Neural progenitor cell (in vitro differentiated cells): ENCODE measurements around the gene TMEM63C. TPM values are rescaled to one million over a fixed set of nuclear protein-coding genes. Genes with fewer than 3 reads are reported as not detected.

Experiments used
- DNase-seq: peaks from one replicate; pipeline ENCODE4 v3.0.0-alpha.2; 2016; ENCODE audit warnings: low spot score
- H2AFZ ChIP-seq: fragments of 200-600 bp; sonication (generic); replicated peaks from 2 replicates; pipeline ENCODE4 v1.6.1; 2016; ENCODE audit warnings: antibody characterized with exemption
- H3F3A ChIP-seq: fragments of 200-600 bp; sonication (generic); 2 replicates; pipeline ENCODE4 v1.6.1; 2016; ENCODE audit warnings: antibody characterized with exemption, low read depth
- H3K27ac ChIP-seq: fragments of 200-600 bp; sonication (generic); 2 replicates; pipeline ENCODE4 v1.5.1; 2016; ENCODE audit warnings: mild to moderate bottlenecking
- H3K27me3 ChIP-seq: fragments of 200-600 bp; sonication (generic); 2 replicates; pipeline ENCODE4 v1.6.1; 2016; ENCODE audit warnings: mild to moderate bottlenecking, moderate library complexity
- H3K36me3 ChIP-seq: fragments of 200-600 bp; sonication (generic); 2 replicates; pipeline ENCODE4 v1.5.1; 2016
- H3K4me1 ChIP-seq: fragments of 200-600 bp; sonication (generic); 2 replicates; pipeline ENCODE4 v1.6.1; 2016; ENCODE audit warnings: mixed run types
- H3K4me2 ChIP-seq: fragments of 200-600 bp; sonication (generic); 2 replicates; pipeline ENCODE4 v1.6.1; 2016
- H3K4me3 ChIP-seq: fragments of 200-600 bp; sonication (generic); 2 replicates; pipeline ENCODE4 v1.5.1; 2016
- H3K79me2 ChIP-seq: fragments of 200-600 bp; sonication (generic); 2 replicates; pipeline ENCODE4 v1.6.1; 2016; ENCODE audit warnings: low read depth
- H3K9ac ChIP-seq: fragments of 200-600 bp; sonication (generic); 2 replicates; pipeline ENCODE4 v1.6.1; 2016
- H3K9me3 ChIP-seq: fragments of 200-600 bp; sonication (generic); 2 replicates; pipeline ENCODE4 v1.5.1; 2016; ENCODE audit warnings: low read depth
- H4K20me1 ChIP-seq: fragments of 200-600 bp; sonication (generic); 2 replicates; pipeline ENCODE4 v1.6.1; 2016; ENCODE audit warnings: low read depth
- H3K27ac Mint-ChIP-seq: 3 replicates; pipeline ENCODE4 v1.8.0; 2021; ENCODE audit warnings: mixed read lengths
- H3K27me3 Mint-ChIP-seq: 2 replicates; pipeline ENCODE4 v1.8.0; 2022; ENCODE audit warnings: low read depth, mild to moderate bottlenecking, inconsistent platforms, moderate library complexity, mixed read lengths; ENCODE audit not compliant: insufficient read depth
- H3K36me3 Mint-ChIP-seq: 3 replicates; pipeline ENCODE4 v1.8.0; 2021; ENCODE audit warnings: mixed read lengths
- H3K4me1 Mint-ChIP-seq: 3 replicates; pipeline ENCODE4 v1.8.0; 2021; ENCODE audit warnings: mixed read lengths
- H3K4me3 Mint-ChIP-seq: 3 replicates; pipeline ENCODE4 v1.8.0; 2021; ENCODE audit warnings: mild to moderate bottlenecking, moderate library complexity, mixed read lengths
- H3K9me3 Mint-ChIP-seq: 3 replicates; pipeline ENCODE4 v1.8.0; 2020; ENCODE audit warnings: mixed read lengths
- EZH2 ChIP-seq: fragments of 200-600 bp; sonication (generic); IDR thresholded peaks from 2 replicates; pipeline ENCODE4 v1.6.1; 2017; ENCODE audit warnings: antibody characterized with exemption, mild to moderate bottlenecking, moderate library complexity
- EZH2phosphoT487 ChIP-seq: fragments of 200-600 bp; sonication (generic); IDR thresholded peaks from 2 replicates; pipeline ENCODE4 v1.6.1; 2017; ENCODE audit warnings: antibody characterized with exemption
- total RNA-seq: library from RNA; depleted of rRNA; stranded (reverse); fragments of >200 nt; gene quantifications from 2 replicates; pipeline ENCODE4 v1.2.3, GENCODE V29; 2015; ENCODE audit warnings: low replicate concordance
- TF ChIP-seq, protein P1 (sequence below): fragments of 200-600 bp; sonication (generic); IDR thresholded peaks from 2 replicates; pipeline ENCODE4 v1.5.1; 2017; ENCODE audit warnings: antibody characterized with exemption, mild to moderate bottlenecking

TMEM63C gene
- total RNA-seq, 1 donor from 2014 or later: 1.5 TPM

DNA sequence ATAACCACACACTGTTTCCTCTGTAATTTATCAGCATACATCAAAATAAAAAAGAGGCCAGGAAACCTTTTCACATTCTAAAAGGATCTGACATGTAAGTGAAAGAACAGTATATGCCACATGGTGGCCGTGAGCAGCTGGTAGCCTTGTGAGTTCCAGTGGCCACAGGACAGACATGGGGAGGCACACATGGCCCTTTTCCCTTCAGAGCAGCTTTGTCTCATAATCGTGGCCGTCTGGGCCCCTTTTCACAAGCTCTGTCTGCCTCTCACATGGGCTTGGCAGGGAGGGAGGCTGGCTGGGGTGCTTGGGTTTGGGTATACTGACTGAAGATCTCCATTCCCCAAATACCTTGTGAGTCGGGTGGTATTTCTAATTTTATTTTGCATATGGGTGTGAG lies 38.5 kb upstream of the TMEM63C start:
- peaks cover 52% of the 10 kb centered on the region for H3K4me1 Mint-ChIP-seq
- no peak overlapping the region for H3K27ac ChIP-seq
- H3K36me3 Mint-ChIP-seq: no peaks in the 10 kb centered on the region
- H3K27me3 Mint-ChIP-seq: peaks cover 55% of the 10 kb centered on the region
- no peak for TF ChIP-seq EZH2phosphoT487
- no peak for TF ChIP-seq EZH2
- TF ChIP-seq, protein P1, sequence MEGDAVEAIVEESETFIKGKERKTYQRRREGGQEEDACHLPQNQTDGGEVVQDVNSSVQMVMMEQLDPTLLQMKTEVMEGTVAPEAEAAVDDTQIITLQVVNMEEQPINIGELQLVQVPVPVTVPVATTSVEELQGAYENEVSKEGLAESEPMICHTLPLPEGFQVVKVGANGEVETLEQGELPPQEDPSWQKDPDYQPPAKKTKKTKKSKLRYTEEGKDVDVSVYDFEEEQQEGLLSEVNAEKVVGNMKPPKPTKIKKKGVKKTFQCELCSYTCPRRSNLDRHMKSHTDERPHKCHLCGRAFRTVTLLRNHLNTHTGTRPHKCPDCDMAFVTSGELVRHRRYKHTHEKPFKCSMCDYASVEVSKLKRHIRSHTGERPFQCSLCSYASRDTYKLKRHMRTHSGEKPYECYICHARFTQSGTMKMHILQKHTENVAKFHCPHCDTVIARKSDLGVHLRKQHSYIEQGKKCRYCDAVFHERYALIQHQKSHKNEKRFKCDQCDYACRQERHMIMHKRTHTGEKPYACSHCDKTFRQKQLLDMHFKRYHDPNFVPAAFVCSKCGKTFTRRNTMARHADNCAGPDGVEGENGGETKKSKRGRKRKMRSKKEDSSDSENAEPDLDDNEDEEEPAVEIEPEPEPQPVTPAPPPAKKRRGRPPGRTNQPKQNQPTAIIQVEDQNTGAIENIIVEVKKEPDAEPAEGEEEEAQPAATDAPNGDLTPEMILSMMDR: no peak
- peaks cover 32% of the 10 kb centered on the region for H3F3A ChIP-seq
- H3K4me3 Mint-ChIP-seq: no peak overlapping the region
- peaks cover 93% of the 10 kb centered on the region for H3K27me3 ChIP-seq
- no peak overlapping the region for H3K4me3 ChIP-seq
- no peaks in the 10 kb centered on the region for H3K9me3 Mint-ChIP-seq
- peaks cover 18% of the 10 kb centered on the region for H3K4me1 ChIP-seq
- no peaks in the 10 kb centered on the region for H3K36me3 ChIP-seq
- H3K27ac Mint-ChIP-seq: no peak overlapping the region
- H3K79me2 ChIP-seq: no peaks in the 10 kb centered on the region
- no peak for DNase-seq
- no peak overlapping the region for H3K4me2 ChIP-seq
- peaks cover 37% of the 10 kb centered on the region for H4K20me1 ChIP-seq
- no peak overlapping the region for H3K9ac ChIP-seq
- no peak overlapping the region for H2AFZ ChIP-seq
- H3K9me3 ChIP-seq: no peaks in the 10 kb centered on the region

DNA sequence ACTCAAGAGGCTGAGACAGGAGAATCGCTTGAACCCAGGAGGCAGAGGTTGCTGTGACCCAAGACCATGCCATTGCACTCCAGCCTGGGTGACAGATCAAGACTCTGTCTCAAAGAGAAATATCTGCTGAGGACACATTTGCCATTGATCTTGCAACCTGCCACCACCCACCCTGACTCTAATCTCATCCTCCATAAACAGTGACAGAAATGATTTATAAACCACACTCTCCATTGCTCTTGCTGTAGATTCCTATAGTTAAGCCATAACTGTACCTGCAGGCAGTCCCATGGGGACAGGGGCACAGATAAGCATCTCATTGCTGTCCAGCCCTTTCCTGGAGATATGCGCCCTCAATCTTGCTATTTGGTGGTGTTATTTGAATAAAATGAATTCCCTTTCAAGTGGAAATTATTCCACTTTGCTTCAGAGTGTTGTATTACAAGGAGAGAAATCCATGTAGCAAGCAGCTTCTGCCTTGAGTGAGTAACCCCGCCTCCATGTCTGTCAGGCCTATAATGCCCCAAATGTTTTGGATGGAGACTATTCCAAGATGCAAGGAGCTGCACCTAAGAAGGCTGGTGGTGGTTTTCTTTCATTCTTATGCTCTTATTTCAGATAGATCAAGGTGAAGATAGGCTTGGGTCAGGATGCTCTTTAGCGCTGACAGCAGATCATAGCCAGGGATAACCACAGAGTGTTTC lies 37.0 kb upstream of the TMEM63C start:
- Mint-ChIP-seq H3K27me3 (peaks cover 43% of the 10 kb centered on the region), H3K27ac (no peak overlapping the region), H3K36me3 (no peaks in the 10 kb centered on the region), H3K9me3 (no peaks in the 10 kb centered on the region), H3K4me1 (peaks cover 44% of the 10 kb centered on the region), H3K4me3 (no peak overlapping the region)
- peaks cover 39% of the 10 kb centered on the region for H3F3A ChIP-seq
- H3K27me3 ChIP-seq: peaks cover 78% of the 10 kb centered on the region
- no peaks in the 10 kb centered on the region for H3K79me2 ChIP-seq
- no peak overlapping the region for H2AFZ ChIP-seq
- no peak for TF ChIP-seq EZH2
- no peak for TF ChIP-seq EZH2phosphoT487
- TF ChIP-seq, protein P1: no peak
- H3K4me2 ChIP-seq: no peak overlapping the region
- peaks cover 18% of the 10 kb centered on the region for H3K4me1 ChIP-seq
- no peak overlapping the region for H3K4me3 ChIP-seq
- no peak overlapping the region for H3K9ac ChIP-seq
- H3K36me3 ChIP-seq: no peaks in the 10 kb centered on the region
- DNase-seq: no peak
- H3K9me3 ChIP-seq: no peaks in the 10 kb centered on the region
- H4K20me1 ChIP-seq: peaks cover 34% of the 10 kb centered on the region
- H3K27ac ChIP-seq: no peak overlapping the region

DNA sequence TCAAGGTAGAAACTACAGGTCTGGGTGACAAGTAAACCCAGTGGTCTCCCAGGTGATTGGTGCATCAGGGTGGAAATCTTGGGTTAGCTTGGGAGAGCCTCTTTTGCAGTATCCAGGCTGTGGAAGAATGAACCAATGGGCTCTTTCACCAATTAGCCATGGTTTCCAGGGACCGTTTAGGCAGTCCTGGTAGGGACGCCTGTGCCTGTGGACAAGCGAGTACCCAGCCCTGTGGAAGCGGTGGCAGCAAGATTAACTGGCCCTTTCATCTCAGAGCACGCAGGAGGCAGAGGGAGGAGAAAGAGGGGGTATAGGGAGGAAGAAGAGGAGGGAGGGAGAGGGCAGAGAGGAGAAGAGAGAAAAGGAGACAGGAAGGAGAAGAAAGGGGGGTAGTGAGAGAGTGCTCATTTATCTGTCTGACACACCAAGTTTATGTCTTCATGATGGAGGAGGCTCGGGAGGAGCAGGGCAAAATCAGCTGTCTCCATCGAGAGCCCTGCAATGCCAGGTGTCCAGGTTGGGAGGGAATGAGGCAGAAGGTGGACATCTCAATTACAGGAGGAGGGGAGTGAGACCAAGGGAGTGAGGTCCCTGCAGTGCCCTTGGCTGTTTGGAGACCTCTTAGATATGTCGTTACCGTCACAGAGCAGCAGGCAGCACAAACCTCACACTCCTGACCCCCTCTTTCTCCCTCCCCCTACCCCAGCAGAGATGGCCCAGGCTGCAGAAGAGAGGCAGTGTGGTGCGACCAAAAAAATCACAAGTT lies 35.4 kb upstream of the TMEM63C start:
- TF ChIP-seq EZH2phosphoT487 (no peak), EZH2 (no peak)
- TF ChIP-seq, protein P1: no peak
- Histone ChIP-seq H3K27ac (no peak overlapping the region), H3K27me3 (peaks cover 63% of the 10 kb centered on the region), H3K9ac (no peak overlapping the region), H3F3A (peaks cover 32% of the 10 kb centered on the region), H3K4me2 (no peak overlapping the region), H4K20me1 (peaks cover 22% of the 10 kb centered on the region), H3K9me3 (no peaks in the 10 kb centered on the region), H3K4me3 (no peak overlapping the region), H3K36me3 (no peaks in the 10 kb centered on the region), H3K79me2 (no peaks in the 10 kb centered on the region), H2AFZ (no peak overlapping the region), H3K4me1 (peaks cover 8% of the 10 kb centered on the region)
- no peaks in the 10 kb centered on the region for H3K9me3 Mint-ChIP-seq
- peaks cover 37% of the 10 kb centered on the region for H3K4me1 Mint-ChIP-seq
- H3K4me3 Mint-ChIP-seq: no peak overlapping the region
- DNase-seq: no peak
- peaks cover 33% of the 10 kb centered on the region for H3K27me3 Mint-ChIP-seq
- H3K27ac Mint-ChIP-seq: no peak overlapping the region
- H3K36me3 Mint-ChIP-seq: no peaks in the 10 kb centered on the region
